ENCODE results near the gene NDOR1. TPM values are rescaled to one million over a fixed set of nuclear protein-coding genes. Genes with fewer than 3 reads are reported as not detected.

The NDOR1 gene
- total RNA-seq, 2 donors from 2014 or later = 6.6 TPM

DNA sequence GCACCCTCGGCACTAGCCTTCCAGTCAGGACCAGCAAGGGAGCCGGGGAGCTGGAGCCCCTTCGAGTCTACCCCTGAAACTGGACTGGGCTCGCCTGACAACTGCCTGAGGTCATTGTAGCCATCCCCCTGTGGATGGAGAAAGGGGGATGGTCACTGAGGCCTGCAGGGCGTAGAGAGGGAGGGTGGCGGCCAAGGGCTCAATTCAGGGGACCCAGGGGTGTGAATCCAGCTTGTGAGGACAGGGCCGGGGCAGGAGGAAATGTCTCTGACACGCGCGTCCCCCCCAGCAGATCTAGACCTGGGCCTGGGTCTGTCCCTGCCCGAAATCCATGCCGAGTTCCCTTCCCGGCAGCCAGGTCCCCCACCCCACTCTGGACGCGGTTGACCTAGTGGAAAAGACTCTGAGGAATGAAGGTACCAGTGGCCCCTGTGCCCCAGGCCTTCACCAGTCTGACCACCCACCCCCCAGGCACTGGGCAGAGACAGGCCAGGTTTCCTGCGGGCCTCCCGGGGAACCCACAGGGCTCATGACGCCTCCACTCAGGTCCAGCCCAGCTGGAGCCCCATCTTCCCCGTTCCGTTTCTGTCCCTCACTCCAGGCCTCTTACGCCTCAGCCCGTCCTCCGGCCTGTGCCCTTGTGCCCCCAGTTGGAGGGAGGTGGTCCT, 26.0 kb downstream of the NDOR1 start:
- peaks cover 3 to 9% of the 10 kb centered on the region in 2 donors for H3K27me3 ChIP-seq
- TF ChIP-seq, protein P1, sequence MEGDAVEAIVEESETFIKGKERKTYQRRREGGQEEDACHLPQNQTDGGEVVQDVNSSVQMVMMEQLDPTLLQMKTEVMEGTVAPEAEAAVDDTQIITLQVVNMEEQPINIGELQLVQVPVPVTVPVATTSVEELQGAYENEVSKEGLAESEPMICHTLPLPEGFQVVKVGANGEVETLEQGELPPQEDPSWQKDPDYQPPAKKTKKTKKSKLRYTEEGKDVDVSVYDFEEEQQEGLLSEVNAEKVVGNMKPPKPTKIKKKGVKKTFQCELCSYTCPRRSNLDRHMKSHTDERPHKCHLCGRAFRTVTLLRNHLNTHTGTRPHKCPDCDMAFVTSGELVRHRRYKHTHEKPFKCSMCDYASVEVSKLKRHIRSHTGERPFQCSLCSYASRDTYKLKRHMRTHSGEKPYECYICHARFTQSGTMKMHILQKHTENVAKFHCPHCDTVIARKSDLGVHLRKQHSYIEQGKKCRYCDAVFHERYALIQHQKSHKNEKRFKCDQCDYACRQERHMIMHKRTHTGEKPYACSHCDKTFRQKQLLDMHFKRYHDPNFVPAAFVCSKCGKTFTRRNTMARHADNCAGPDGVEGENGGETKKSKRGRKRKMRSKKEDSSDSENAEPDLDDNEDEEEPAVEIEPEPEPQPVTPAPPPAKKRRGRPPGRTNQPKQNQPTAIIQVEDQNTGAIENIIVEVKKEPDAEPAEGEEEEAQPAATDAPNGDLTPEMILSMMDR (IDR thresholded peaks at IDR 0.05) = no peak
- no peak overlapping the region for H3K4me3 ChIP-seq
- H3K4me1 ChIP-seq = peaks cover 0 to 22% of the 10 kb centered on the region in 2 donors
- no peaks in the 10 kb centered on the region for H3K9me3 ChIP-seq
- H3K27ac ChIP-seq = no peak overlapping the region
- H3K36me3 ChIP-seq = no peaks in the 10 kb centered on the region
- DNase-seq (ENCODE audit: low spot score) = no peak

- no peak for DNase-seq (ENCODE audit: low spot score)
- peaks cover 0 to 24% of the 10 kb centered on the region in 2 donors for H3K4me1 ChIP-seq
- no peaks in the 10 kb centered on the region for H3K9me3 ChIP-seq
- TF ChIP-seq, protein P1 (IDR thresholded peaks at IDR 0.05) = no peak
- peaks cover 3 to 9% of the 10 kb centered on the region in 2 donors for H3K27me3 ChIP-seq
- H3K27ac ChIP-seq = no peak overlapping the region
- H3K36me3 ChIP-seq = no peaks in the 10 kb centered on the region
- no peak overlapping the region for H3K4me3 ChIP-seq
These were observed 26.6 kb downstream of the NDOR1 start for GRCh38 chr9:137232101-137232500.

DNA sequence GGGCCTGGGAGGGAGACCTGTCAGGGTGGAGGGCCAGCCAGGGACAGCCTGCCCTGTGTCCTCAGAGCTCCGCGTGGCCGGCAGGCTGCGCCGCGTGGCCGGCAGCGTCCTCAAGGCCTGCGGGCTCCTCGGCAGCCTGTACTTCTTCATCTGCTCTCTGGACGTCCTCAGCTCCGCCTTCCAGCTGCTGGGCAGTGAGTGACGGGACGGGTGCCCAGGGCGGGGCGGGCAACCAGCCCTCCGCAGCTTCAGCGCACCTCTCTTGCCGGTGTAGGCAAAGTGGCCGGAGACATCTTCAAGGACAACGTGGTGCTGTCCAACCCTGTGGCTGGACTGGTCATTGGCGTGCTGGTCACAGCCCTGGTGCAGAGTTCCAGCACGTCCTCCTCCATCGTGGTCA, 27.0 kb downstream of the NDOR1 start:
- H3K9me3 ChIP-seq = no peaks in the 10 kb centered on the region
- H3K27me3 ChIP-seq = peaks cover 3 to 9% of the 10 kb centered on the region in 2 donors
- TF ChIP-seq, protein P1 (IDR thresholded peaks at IDR 0.05) = no peak

GRCh38 chr9:137233143-137233980, 27.9 kb downstream of the NDOR1 start:
- DNase-seq (ENCODE audit: low spot score) = no peak
- H3K27me3 ChIP-seq = peaks cover 3 to 5% of the 10 kb centered on the region in 2 donors

More for the DNA sequence above, 27.0 kb downstream of the NDOR1 start:
- no peak overlapping the region for H3K27ac ChIP-seq
- H3K4me3 ChIP-seq = no peak overlapping the region
- no peaks in the 10 kb centered on the region for H3K36me3 ChIP-seq
- no peak for DNase-seq (ENCODE audit: low spot score)
- H3K4me1 ChIP-seq = peaks cover 0 to 24% of the 10 kb centered on the region in 2 donors

DNA sequence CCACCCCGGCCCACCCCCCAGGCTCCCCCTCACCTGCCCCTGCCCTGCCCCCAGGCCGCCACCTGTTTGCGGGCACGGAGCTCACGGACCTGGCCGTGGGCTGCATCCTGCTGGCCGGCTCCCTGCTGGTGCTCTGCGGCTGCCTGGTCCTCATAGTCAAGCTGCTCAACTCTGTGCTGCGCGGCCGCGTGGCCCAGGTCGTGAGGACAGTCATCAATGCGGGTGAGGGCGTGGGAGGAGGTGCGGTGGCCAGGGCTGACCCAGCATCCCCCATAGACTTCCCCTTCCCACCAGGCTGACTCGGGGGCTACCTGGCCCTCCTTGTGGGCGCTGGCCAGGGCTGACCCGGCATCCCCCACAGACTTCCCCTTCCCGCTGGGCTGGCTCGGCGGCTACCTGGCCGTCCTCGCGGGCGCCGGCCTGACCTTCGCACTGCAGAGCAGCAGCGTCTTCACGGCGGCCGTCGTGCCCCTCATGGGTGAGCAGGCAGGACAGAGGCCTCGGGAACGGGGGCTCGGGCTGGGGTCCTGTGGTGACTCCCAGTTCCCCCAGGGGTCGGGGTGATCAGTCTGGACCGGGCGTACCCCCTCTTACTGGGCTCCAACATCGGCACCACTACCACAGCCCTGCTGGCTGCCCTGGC, 28.7 kb downstream of the NDOR1 start:
- Histone ChIP-seq H3K27ac (no peak overlapping the region), H3K36me3 (no peaks in the 10 kb centered on the region), H3K27me3 (peaks cover 3 to 4% of the 10 kb centered on the region in 2 donors), H3K9me3 (no peaks in the 10 kb centered on the region), H3K4me3 (no peak overlapping the region), H3K4me1 (peaks cover 0 to 38% of the 10 kb centered on the region in 2 donors)
- TF ChIP-seq, protein P1 (IDR thresholded peaks at IDR 0.05) = no peak
- no peak for DNase-seq (ENCODE audit: low spot score)

More at GRCh38 chr9:137233143-137233980, 27.9 kb downstream of the NDOR1 start:
- Histone ChIP-seq H3K27ac (no peak overlapping the region), H3K36me3 (no peaks in the 10 kb centered on the region), H3K9me3 (no peaks in the 10 kb centered on the region), H3K4me3 (no peak overlapping the region), H3K4me1 (peaks cover 0 to 29% of the 10 kb centered on the region in 2 donors)
- TF ChIP-seq, protein P1 (IDR thresholded peaks at IDR 0.05) = no peak
